ENCODE measurements around the gene TTC5. TPM values are rescaled to one million over a fixed set of nuclear protein-coding genes. Genes with fewer than 3 reads are reported as not detected.
"Not testable (repeated sequence)": the region's sequence is repeated elsewhere in the genome, so short reads cannot be mapped to it uniquely, and the experiment has no call there.

TTC5 gene, protein sequence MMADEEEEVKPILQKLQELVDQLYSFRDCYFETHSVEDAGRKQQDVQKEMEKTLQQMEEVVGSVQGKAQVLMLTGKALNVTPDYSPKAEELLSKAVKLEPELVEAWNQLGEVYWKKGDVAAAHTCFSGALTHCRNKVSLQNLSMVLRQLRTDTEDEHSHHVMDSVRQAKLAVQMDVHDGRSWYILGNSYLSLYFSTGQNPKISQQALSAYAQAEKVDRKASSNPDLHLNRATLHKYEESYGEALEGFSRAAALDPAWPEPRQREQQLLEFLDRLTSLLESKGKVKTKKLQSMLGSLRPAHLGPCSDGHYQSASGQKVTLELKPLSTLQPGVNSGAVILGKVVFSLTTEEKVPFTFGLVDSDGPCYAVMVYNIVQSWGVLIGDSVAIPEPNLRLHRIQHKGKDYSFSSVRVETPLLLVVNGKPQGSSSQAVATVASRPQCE
- 11.1 TPM for total RNA-seq
- long read RNA-seq, full-length matches to known transcripts: 37 of 45 reads
- long read RNA-seq, partial matches to known transcripts: 5 of 45 reads
- long read RNA-seq, other reads (novel, unspliced or antisense): 3 of 45 reads

- DNase-seq (ENCODE audit: low spot score): no peak
Measured at GRCh38 chr14:20305265-20306078, at the start of gene TTC5. TTC5 (minus strand) TSS chr14:20305951; CDS start chr14:20305937, 14 bp downstream.

GRCh38 chr14:20350860-20351259 is 45.1 kb upstream of the TTC5 start:
- DNase-seq (ENCODE audit: low spot score): no peak

DNA sequence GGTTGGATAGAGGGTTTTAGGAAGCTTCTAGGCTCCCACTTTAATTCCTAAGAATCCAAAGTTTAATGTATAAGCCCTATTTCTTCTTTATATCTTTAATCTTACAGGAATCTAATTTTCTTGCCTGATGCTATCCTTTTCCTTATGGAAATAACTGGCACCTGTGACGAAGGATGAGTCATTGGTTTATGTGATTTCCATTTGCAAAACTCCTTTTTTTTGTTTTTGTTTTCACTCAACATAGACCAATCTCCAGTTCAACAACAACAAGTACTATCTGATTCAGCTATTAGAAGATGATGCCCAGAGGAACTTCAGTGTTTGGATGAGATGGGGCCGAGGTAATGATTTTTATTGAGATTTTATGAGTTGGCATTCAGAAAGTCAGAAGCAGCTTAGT is 44.5 kb upstream of the TTC5 start:
- no peak for DNase-seq (ENCODE audit: low spot score)

DNA sequence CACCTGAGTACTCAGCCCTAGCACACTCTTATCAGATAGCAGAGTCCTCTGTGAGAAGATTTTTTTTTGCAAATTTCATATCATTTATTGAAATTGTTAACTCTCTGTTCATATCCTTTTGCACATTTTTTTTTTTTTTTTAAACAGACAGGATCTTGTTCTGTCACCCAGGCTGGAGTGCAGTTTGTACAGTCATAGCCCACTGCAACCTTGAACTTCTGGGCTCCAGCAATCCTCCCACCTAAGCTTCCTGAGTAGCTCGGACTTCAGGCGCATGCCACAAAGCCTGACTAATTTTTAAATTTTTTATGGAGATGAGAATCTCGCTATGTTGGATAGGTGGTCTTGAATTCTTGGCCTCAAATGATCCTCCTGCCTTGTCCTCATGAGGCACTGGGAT is 42.0 kb upstream of the TTC5 start:
- no peak for DNase-seq (ENCODE audit: low spot score)

GRCh38 chr14:20346713-20347112 is 41.0 kb upstream of the TTC5 start:
- no peak for DNase-seq (ENCODE audit: low spot score)

DNA sequence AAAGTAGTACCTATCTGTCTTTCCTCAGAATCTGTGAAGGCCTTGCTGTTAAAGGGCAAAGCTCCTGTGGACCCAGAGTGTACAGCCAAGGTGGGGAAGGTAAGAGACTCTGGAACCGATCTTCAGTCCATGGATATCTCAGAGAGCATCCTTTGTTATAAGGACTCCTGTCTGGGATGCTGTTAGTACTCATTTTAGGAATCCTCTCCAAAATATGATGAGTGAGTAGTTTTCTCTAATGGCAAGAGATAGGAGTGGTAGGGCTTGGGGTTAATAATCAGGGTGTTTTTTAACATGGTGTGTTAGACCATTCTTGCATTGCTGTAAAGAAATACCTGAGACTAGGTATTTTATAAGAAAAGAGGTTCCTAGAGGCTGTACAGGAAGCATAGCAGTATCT is 39.6 kb upstream of the TTC5 start:
- DNase-seq (ENCODE audit: low spot score): no peak

- DNase-seq (ENCODE audit: low spot score): no peak
Measured at GRCh38 chr14:20343862-20344220, 38.1 kb upstream of the TTC5 start.

DNA sequence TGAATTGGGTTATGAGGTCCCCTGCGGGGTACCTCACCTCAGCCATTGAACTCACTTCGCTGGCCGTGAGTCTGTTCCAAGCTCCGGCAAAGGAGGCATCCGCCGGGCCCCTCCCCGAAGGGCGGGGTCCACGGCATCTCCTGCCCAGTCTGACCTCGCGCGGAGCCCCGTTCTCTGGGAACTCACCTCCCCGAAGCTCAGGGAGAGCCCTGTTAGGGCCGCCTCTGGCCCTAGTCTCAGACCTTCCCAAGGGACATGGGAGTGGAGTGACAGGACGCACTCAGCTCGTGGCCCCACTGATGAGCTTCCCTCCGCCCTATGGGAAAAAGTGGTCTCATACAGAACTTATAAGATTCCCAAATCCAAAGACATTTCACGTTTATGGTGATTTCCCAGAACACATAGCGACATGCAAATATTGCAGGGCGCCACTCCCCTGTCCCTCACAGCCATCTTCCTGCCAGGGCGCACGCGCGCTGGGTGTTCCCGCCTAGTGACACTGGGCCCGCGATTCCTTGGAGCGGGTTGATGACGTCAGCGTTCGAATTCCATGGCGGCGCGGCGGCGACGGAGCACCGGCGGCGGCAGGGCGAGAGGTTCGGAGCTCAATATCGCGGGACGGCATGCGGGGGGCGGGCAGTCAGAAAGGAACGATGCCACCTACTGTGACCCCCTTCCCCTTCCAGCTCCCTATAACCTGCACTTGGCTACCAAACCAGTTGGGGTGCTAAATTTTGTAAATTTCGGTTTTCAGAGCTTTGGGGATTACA is 37.5 kb upstream of the TTC5 start, which contains the start of gene PARP2:
Gene PARP2 (plus strand): TSS at position 544 of the 770 bp plus-strand sequence. CDS start 7 bp downstream, at position 551.
- DNase-seq (ENCODE audit: low spot score): peak; percentile 99

DNA sequence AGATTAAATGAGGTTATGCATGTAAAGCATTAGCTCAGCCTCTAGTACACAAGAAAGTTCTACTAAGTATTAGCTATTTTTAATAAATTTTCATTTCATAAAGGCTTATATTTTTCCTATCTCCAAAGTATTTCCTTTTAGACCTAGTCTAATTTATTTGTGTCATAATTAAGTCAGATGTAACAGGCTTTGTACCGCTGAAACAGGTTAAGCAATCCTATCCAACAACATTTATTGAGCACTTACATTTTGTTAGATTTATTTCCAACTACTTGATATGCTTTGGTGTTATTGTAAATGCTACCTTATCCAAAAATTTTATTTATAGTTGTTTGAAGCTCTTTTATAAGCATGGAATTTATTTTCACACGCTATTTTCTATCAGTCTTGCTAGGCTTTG is 35.9 kb upstream of the TTC5 start:
- no peak for DNase-seq (ENCODE audit: low spot score)

DNA sequence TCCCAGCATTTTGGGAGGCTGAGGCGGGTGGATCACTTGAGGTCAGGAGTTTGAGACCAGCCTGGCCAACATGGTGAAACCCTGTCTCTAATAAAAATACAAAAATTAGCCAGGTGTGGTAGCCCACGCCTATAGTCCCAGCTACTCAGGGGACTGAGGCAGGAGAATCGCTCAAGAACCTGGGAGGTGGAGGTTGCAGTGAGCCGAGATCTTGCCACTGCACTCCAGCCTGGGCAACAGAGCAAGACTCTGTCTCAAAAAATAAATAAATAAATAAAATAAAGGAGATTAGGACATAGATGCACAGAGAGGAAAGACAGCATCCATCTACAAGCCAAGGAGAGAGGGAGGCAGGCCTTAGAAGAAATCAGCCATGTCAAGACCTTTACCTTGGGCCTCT is 35.3 kb upstream of the TTC5 start:
- not testable (repeated sequence) for DNase-seq (ENCODE audit: low spot score)

GRCh38 chr14:20334017-20334416 is 28.3 kb upstream of the TTC5 start:
- DNase-seq (ENCODE audit: low spot score): no peak

DNA sequence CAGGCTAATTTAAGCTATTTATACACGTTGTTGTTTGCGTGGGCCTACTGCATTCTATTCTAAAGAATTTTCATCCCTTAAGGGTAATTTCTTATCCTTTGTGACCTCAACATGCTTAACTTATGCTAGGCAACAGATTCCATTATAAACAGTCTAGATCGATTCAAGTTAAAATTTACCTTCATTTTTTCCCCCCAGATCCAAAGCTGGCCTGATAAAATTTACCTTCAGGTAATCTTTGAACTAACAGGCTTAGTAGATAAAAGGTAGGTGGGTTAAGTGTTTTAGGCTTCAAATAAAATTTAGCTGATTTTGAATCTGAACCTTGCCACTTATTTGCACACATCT is 27.7 kb upstream of the TTC5 start:
- no peak for DNase-seq (ENCODE audit: low spot score)

DNA sequence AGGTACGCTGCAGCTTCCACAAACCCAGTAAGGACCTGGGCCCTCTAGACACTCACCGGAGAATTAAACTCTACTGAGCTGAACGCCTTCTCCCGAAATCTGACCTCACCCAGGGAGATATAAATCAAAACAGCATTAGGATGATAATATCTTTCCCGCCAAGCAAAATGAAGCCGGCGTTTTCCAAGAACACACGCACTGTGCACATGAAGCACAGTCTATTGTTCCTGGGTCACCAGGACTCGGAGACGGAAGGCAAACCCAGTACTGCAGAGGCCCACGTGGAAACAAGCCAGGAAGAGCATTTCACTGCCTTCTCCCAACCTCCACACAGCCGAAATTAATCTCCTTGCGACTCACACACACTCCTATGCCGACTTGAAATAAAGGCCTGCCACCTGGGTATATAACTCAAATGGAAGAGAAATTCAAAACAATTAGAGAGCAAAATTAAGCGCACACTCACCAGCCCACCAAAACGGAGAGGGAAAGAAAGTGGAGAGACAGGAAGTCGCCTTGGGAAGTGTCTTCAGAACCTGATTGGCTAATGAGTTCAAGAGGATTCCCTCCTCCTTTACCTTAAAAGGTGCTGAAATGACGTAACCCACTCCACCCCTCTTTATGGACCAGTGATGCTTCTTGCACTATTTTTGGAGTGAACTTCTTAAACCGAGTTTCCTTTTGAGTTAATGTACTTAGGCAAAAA is 27.2 kb upstream of the TTC5 start, which contains the start of gene CCNB1IP1:
Gene CCNB1IP1 (minus strand): TSS at position 492 of the 706 bp plus-strand sequence. CDS start 16,756 bp downstream, outside the sequence.
- DNase-seq (ENCODE audit: low spot score): no peak

- DNase-seq (ENCODE audit: low spot score): no peak
Measured at GRCh38 chr14:20332431-20332787, 26.7 kb upstream of the TTC5 start.

DNA sequence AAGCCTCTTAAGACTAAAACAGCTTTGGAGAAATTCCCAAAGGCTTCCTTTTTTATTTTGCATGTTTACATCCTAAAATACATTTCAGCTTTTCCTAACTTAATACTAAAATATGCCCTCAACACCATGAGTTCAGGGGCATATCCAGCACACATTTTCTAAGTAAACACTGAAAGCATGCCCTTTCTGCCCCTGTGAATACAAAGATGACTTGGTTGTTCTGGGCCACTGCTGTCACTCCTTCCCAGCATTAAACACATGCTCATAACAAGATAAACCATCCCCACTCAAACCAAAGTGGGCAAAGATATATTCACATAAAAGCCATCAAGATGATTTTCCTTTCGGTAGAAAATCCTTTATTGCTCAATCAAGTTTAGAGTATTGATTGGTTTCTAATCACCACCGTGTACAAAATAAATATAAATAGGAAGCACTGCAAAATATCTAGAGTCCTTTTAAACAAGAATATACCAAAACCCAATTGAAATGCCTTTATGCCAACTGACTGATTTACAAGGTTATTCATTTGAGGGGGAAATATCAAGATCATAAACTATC is 25.4 kb upstream of the TTC5 start:
- DNase-seq (ENCODE audit: low spot score): no peak

- DNase-seq (ENCODE audit: low spot score): no peak
Measured at GRCh38 chr14:20329355-20329754, 23.6 kb upstream of the TTC5 start.

GRCh38 chr14:20328705-20329104 is 23.0 kb upstream of the TTC5 start:
- DNase-seq (ENCODE audit: low spot score): no peak

DNA sequence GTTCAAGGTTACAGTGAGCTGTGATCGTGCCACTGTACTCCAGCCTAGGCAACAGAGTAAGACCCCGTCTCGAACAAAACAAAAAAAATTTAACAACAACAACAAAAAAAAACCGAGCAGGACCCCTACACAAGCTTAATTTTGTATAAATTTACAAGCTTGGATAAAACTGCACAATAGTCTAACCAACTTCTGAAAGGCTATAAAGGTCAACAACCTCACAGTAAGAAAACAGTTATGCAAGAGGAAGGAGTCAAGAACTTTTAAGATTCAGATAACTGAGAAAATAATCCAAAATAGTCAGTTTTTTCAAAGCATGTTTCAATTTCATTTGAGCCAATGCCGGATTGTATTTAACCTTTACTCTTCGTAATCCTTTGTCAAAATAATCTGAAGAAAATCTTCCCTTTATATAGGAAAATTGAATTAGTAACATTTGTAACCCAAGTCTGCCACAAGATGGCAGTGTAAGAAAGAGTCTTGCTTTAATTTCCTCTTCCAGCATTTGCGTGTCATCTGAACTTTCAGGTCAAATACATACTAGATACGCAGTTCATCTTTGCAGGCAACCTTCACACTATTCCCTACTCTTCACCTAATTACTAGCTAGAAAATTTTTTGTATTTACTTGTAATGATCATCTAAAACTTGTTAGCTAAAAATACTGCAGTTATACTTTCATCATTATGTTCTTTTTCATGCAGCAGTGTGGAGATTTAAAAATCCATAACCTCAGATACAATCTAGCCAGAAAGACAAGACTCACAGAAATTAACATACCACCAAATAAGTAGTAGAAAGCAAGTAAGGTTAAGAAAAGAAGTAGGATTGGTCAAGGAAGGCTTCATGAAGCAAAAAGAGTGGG is 21.5 kb upstream of the TTC5 start:
- no peak for DNase-seq (ENCODE audit: low spot score)

- no peak for DNase-seq (ENCODE audit: low spot score)
Measured at GRCh38 chr14:20317720-20318119, 12.0 kb upstream of the TTC5 start.
